RWPE2 (cell line): Measurements from ENCODE around the gene ALCAM.
"Not testable (repeated sequence)": the region's sequence is repeated elsewhere in the genome, so short reads cannot be mapped to it uniquely, and the experiment has no call there.

Experiments used
- ATAC-seq: fragments of 200-7000 bp; cut with Tn5 transposase; 3 replicates; pipeline ENCODE4 v1.9.1; 2021; ENCODE audit warnings: low read depth
- DNase-seq: peaks from one replicate; pipeline ENCODE4 v3.0.0-alpha.2; 2020; ENCODE audit warnings: low spot score
- H3K27ac ChIP-seq: fragments of 450-650 bp; 2 replicates; pipeline ENCODE4 v1.5.1; 2017; ENCODE audit warnings: mild to moderate bottlenecking; ENCODE audit not compliant: poor library complexity, severe bottlenecking
- H3K27me3 ChIP-seq: fragments of 250-450 bp; sonication (Bioruptor Pico); 2 replicates; pipeline ENCODE4 v1.5.1; 2021; ENCODE audit warnings: mild to moderate bottlenecking, moderate library complexity; ENCODE audit not compliant: insufficient read depth, poor library complexity, severe bottlenecking
- H3K36me3 ChIP-seq: fragments of 250-450 bp; sonication (Bioruptor Pico); 2 replicates; pipeline ENCODE4 v1.5.1; 2020; ENCODE audit warnings: low read depth, mild to moderate bottlenecking, moderate library complexity
- H3K4me1 ChIP-seq: fragments of 250-450 bp; sonication (Bioruptor Pico); 2 replicates; pipeline ENCODE4 v1.5.1; 2021; ENCODE audit warnings: mild to moderate bottlenecking, moderate library complexity; ENCODE audit not compliant: insufficient read depth, poor library complexity, severe bottlenecking
- H3K4me3 ChIP-seq: fragments of 250-450 bp; sonication (Bioruptor Pico); 2 replicates; pipeline ENCODE4 v1.5.1; 2021; ENCODE audit warnings: mild to moderate bottlenecking, moderate library complexity; ENCODE audit not compliant: severe bottlenecking
- H3K9me3 ChIP-seq: fragments of 250-450 bp; sonication (Bioruptor Pico); 2 replicates; pipeline ENCODE4 v1.5.1; 2021; ENCODE audit warnings: mild to moderate bottlenecking, moderate library complexity; ENCODE audit not compliant: severe bottlenecking
- CTCF ChIP-seq: fragments of 450-650 bp; IDR thresholded peaks from one replicate; pipeline ENCODE4 v1.5.1; 2017; ENCODE audit warnings: mild to moderate bottlenecking, moderate library complexity; ENCODE audit not compliant: poor library complexity, severe bottlenecking

ALCAM gene

GRCh38 chr3:105402287-105402801, 35.6 kb downstream of the ALCAM start:
- Histone ChIP-seq H3K36me3 (peaks cover 11% of the 10 kb centered on the region), H3K27ac (peak overlapping the region; percentile 98), H3K27me3 (no peaks in the 10 kb centered on the region), H3K4me3 (no peak overlapping the region), H3K4me1 (peaks cover 56% of the 10 kb centered on the region), H3K9me3 (no peaks in the 10 kb centered on the region)
- peak; percentile 98 for DNase-seq
- no peak for TF ChIP-seq CTCF
- ATAC-seq, result peak; percentile 92

- H3K4me1 ChIP-seq, result peaks cover 49% of the 10 kb centered on the region
- ATAC-seq, H3K4me3 ChIP-seq, H3K9me3 ChIP-seq, H3K27me3 ChIP-seq, DNase-seq: not testable (repeated sequence)
- peaks cover 11% of the 10 kb centered on the region for H3K36me3 ChIP-seq
- H3K27ac ChIP-seq, result peak overlapping the region; percentile 98
Observed at GRCh38 chr3:105403034-105403433, 36.3 kb downstream of the ALCAM start.

- Histone ChIP-seq H3K4me3 (no peak overlapping the region), H3K9me3 (no peaks in the 10 kb centered on the region), H3K36me3 (peaks cover 7% of the 10 kb centered on the region), H3K4me1 (peaks cover 17% of the 10 kb centered on the region), H3K27ac (no peak overlapping the region), H3K27me3 (no peaks in the 10 kb centered on the region)
- no peak for TF ChIP-seq CTCF
- ATAC-seq (no peak), DNase-seq (no peak)
Observed at GRCh38 chr3:105406268-105406667, 39.6 kb downstream of the ALCAM start.

- no peak overlapping the region for H3K4me3 ChIP-seq
- no peak overlapping the region for H3K27ac ChIP-seq
- no peak for TF ChIP-seq CTCF
- no peaks in the 10 kb centered on the region for H3K27me3 ChIP-seq
- H3K9me3 ChIP-seq, result no peaks in the 10 kb centered on the region
- H3K36me3 ChIP-seq, result no peaks in the 10 kb centered on the region
- DNase-seq (no peak), ATAC-seq (peak; percentile 72)
- no peaks in the 10 kb centered on the region for H3K4me1 ChIP-seq
Observed at GRCh38 chr3:105409364-105409763, 42.7 kb downstream of the ALCAM start.

- H3K36me3 ChIP-seq, result no peaks in the 10 kb centered on the region
- H3K4me3 ChIP-seq, result no peak overlapping the region
- no peak for TF ChIP-seq CTCF
- DNase-seq (no peak), ATAC-seq (no peak)
- H3K27me3 ChIP-seq, result no peaks in the 10 kb centered on the region
- no peak overlapping the region for H3K27ac ChIP-seq
- peaks cover 16% of the 10 kb centered on the region for H3K4me1 ChIP-seq
- no peaks in the 10 kb centered on the region for H3K9me3 ChIP-seq
Observed at GRCh38 chr3:105413343-105413887, 46.7 kb downstream of the ALCAM start.
